DND-41 (cell line): ENCODE data around the gene PHACTR3.

Experiments
- ATAC-seq: fragments of 200-7000 bp; cut with Tn5 transposase; 3 replicates; pipeline ENCODE4 v1.9.1; 2021; ENCODE audit warnings: low read depth; ENCODE audit not compliant: insufficient read depth
- DNase-seq: peaks from one replicate; pipeline ENCODE4 v3.0.0-alpha.2; 2020
- H2AFZ ChIP-seq: 2 replicates; pipeline ENCODE4 v1.6.0; 2012; ENCODE audit warnings: low read depth, low read length
- H3K27ac ChIP-seq: 2 replicates; pipeline ENCODE4 v1.5.1; 2012; ENCODE audit warnings: low read length, inconsistent platforms
- H3K27me3 ChIP-seq: fragments of 200-600 bp; sonication (generic); 2 replicates; pipeline ENCODE4 v1.6.0; 2012; ENCODE audit warnings: low read length, mild to moderate bottlenecking, inconsistent platforms; ENCODE audit not compliant: insufficient read depth, poor library complexity
- H3K36me3 ChIP-seq: 2 replicates; pipeline ENCODE4 v1.5.1; 2012; ENCODE audit warnings: low read length, inconsistent platforms; ENCODE audit not compliant: insufficient read depth
- H3K4me1 ChIP-seq: 2 replicates; pipeline ENCODE4 v1.5.1; 2012; ENCODE audit warnings: mild to moderate bottlenecking, low read length; ENCODE audit not compliant: insufficient read depth
- H3K4me2 ChIP-seq: 2 replicates; pipeline ENCODE4 v1.6.0; 2012; ENCODE audit warnings: mild to moderate bottlenecking, moderate library complexity, low read length, inconsistent platforms; ENCODE audit not compliant: insufficient read depth
- H3K4me3 ChIP-seq, 2 experiments: fragments of 200-600 bp in 1 of 2; shearing (Covaris generic) in 1 of 2; 2 replicates each; pipeline ENCODE4 v1.5.1; 2012 to 2016; ENCODE audit warnings: inconsistent platforms in 2 of 2, low read length in 2 of 2, mild to moderate bottlenecking in 2 of 2, low read depth in 1 of 2, moderate library complexity in 1 of 2
- H3K79me2 ChIP-seq: 2 replicates; pipeline ENCODE4 v1.6.0; 2012; ENCODE audit warnings: low read length, inconsistent platforms; ENCODE audit not compliant: insufficient read depth
- H3K9ac ChIP-seq: 2 replicates; pipeline ENCODE4 v1.6.0; 2012; ENCODE audit warnings: low read depth, mild to moderate bottlenecking, inconsistent platforms, low read length, moderate library complexity
- H3K9me3 ChIP-seq: 2 replicates; pipeline ENCODE4 v1.5.1; 2012; ENCODE audit warnings: low read length, moderate library complexity, mild to moderate bottlenecking, inconsistent platforms; ENCODE audit not compliant: insufficient read depth, severe bottlenecking
- H4K20me1 ChIP-seq: 2 replicates; pipeline ENCODE4 v1.6.0; 2012; ENCODE audit warnings: low read length; ENCODE audit not compliant: insufficient read depth
- CTCF ChIP-seq: IDR thresholded peaks from 2 replicates; pipeline ENCODE4 v1.5.1; 2012; ENCODE audit warnings: borderline replicate concordance, low read length, moderate library complexity, mild to moderate bottlenecking; ENCODE audit not compliant: poor library complexity, severe bottlenecking; ENCODE audit errors: extremely low read depth
- EZH2 ChIP-seq: IDR thresholded peaks from 3 replicates; pipeline ENCODE4 v1.6.1; 2012; ENCODE audit warnings: borderline replicate concordance, low read depth, mild to moderate bottlenecking, moderate library complexity, low read length, inconsistent platforms; ENCODE audit not compliant: severe bottlenecking

PHACTR3 gene

GRCh38 chr20:59811681-59812171 lies 207.4 kb downstream of the PHACTR3 start:
- Histone ChIP-seq H3K36me3 (no peaks in the 10 kb centered on the region), H2AFZ (no peak overlapping the region), H3K9me3 (no peaks in the 10 kb centered on the region), H3K79me2 (no peaks in the 10 kb centered on the region), H3K9ac (no peak overlapping the region), H3K4me3 (no peak overlapping the region), H3K4me1 (no peaks in the 10 kb centered on the region), H4K20me1 (peaks cover 9% of the 10 kb centered on the region; the same call in 1 of the 2 replicates), H3K4me2 (no peak overlapping the region), H3K27ac (no peak overlapping the region), H3K27me3 (peaks cover 28% of the 10 kb centered on the region)
- DNase-seq (no peak), ATAC-seq (no peak)
- TF ChIP-seq CTCF (no peak), EZH2 (no peak)

GRCh38 chr20:59812286-59813125 lies 208.2 kb downstream of the PHACTR3 start:
- DNase-seq (no peak), ATAC-seq (no peak)
- no peak overlapping the region for H2AFZ ChIP-seq
- peaks cover 29% of the 10 kb centered on the region for H3K27me3 ChIP-seq
- no peak overlapping the region for H3K9ac ChIP-seq
- H3K9me3 ChIP-seq, result no peaks in the 10 kb centered on the region
- H3K27ac ChIP-seq, result no peak overlapping the region
- H3K4me3 ChIP-seq, result no peak overlapping the region
- H3K4me2 ChIP-seq, result no peak overlapping the region
- TF ChIP-seq CTCF, result no peak
- TF ChIP-seq EZH2, result no peak
- peaks cover 9% of the 10 kb centered on the region; the same call in 1 of the 2 replicates for H4K20me1 ChIP-seq
- no peaks in the 10 kb centered on the region for H3K79me2 ChIP-seq
- H3K4me1 ChIP-seq, result no peaks in the 10 kb centered on the region
- H3K36me3 ChIP-seq, result no peaks in the 10 kb centered on the region

GRCh38 chr20:59813126-59813947 lies 209.0 kb downstream of the PHACTR3 start:
- Histone ChIP-seq H3K4me3 (no peak overlapping the region), H3K4me1 (no peaks in the 10 kb centered on the region), H3K79me2 (no peaks in the 10 kb centered on the region), H3K9me3 (no peaks in the 10 kb centered on the region), H3K36me3 (no peaks in the 10 kb centered on the region), H3K27me3 (peaks cover 29% of the 10 kb centered on the region), H3K4me2 (no peak overlapping the region), H3K9ac (no peak overlapping the region), H4K20me1 (peaks cover 5% of the 10 kb centered on the region; the same call in 1 of the 2 replicates), H2AFZ (no peak overlapping the region), H3K27ac (no peak overlapping the region)
- no peak for DNase-seq
- ATAC-seq, result no peak
- TF ChIP-seq EZH2 (no peak), CTCF (no peak)
